Measurements from ENCODE around the gene ZNF446.
"Not testable (repeated sequence)": the region's sequence is repeated elsewhere in the genome, so short reads cannot be mapped to it uniquely, and the experiment has no call there.

DNA sequence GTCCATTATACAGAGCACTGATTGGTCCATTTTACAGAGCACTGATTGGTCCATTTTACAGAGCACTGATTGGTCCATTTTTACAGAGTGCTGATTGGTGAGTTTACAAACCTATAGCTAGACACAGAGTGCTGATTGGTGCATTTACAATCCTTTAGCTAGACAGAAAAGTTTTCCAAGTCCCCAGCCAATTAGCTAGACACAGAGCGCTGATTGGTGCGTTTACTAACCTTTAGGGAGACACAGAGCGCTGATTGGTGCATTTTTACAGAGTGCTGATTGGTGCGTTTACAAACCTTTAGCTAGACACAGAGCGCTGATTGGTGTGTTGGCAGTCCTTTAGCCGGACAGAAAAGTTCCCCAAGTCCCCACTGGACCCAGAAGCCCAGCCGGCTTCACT is 33.2 kb upstream of the ZNF446 start:
- TF ChIP-seq IRF2 (CRISPR knock-in tag; IDR thresholded peaks at IDR 0.05; ENCODE audit: borderline replicate concordance, low read depth); ELF4 (CRISPR knock-in tag; IDR thresholded peaks at IDR 0.05; ENCODE audit: low read depth); MYBL2 (CRISPR knock-in tag; IDR thresholded peaks at IDR 0.05); CREM (CRISPR knock-in tag; IDR thresholded peaks at IDR 0.05); TEAD1 (CRISPR knock-in tag; IDR thresholded peaks at IDR 0.05): not testable (repeated sequence)
- TF ChIP-seq, protein P1, sequence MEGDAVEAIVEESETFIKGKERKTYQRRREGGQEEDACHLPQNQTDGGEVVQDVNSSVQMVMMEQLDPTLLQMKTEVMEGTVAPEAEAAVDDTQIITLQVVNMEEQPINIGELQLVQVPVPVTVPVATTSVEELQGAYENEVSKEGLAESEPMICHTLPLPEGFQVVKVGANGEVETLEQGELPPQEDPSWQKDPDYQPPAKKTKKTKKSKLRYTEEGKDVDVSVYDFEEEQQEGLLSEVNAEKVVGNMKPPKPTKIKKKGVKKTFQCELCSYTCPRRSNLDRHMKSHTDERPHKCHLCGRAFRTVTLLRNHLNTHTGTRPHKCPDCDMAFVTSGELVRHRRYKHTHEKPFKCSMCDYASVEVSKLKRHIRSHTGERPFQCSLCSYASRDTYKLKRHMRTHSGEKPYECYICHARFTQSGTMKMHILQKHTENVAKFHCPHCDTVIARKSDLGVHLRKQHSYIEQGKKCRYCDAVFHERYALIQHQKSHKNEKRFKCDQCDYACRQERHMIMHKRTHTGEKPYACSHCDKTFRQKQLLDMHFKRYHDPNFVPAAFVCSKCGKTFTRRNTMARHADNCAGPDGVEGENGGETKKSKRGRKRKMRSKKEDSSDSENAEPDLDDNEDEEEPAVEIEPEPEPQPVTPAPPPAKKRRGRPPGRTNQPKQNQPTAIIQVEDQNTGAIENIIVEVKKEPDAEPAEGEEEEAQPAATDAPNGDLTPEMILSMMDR (IDR thresholded peaks at IDR 0.05): not testable (repeated sequence)
- TF ChIP-seq, protein P2, sequence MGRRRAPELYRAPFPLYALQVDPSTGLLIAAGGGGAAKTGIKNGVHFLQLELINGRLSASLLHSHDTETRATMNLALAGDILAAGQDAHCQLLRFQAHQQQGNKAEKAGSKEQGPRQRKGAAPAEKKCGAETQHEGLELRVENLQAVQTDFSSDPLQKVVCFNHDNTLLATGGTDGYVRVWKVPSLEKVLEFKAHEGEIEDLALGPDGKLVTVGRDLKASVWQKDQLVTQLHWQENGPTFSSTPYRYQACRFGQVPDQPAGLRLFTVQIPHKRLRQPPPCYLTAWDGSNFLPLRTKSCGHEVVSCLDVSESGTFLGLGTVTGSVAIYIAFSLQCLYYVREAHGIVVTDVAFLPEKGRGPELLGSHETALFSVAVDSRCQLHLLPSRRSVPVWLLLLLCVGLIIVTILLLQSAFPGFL (CRISPR knock-in tag; IDR thresholded peaks at IDR 0.05; ENCODE audit: borderline replicate concordance): not testable (repeated sequence)
- TF ChIP-seq, protein P3, sequence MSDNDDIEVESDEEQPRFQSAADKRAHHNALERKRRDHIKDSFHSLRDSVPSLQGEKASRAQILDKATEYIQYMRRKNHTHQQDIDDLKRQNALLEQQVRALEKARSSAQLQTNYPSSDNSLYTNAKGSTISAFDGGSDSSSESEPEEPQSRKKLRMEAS (CRISPR knock-in tag; IDR thresholded peaks at IDR 0.05): not testable (repeated sequence)
- TF ChIP-seq, protein P4, sequence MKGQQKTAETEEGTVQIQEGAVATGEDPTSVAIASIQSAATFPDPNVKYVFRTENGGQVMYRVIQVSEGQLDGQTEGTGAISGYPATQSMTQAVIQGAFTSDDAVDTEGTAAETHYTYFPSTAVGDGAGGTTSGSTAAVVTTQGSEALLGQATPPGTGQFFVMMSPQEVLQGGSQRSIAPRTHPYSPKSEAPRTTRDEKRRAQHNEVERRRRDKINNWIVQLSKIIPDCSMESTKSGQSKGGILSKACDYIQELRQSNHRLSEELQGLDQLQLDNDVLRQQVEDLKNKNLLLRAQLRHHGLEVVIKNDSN (CRISPR knock-in tag; IDR thresholded peaks at IDR 0.05): not testable (repeated sequence)
